Measurements from ENCODE around the gene PPM1A.

The PPM1A gene

DNA sequence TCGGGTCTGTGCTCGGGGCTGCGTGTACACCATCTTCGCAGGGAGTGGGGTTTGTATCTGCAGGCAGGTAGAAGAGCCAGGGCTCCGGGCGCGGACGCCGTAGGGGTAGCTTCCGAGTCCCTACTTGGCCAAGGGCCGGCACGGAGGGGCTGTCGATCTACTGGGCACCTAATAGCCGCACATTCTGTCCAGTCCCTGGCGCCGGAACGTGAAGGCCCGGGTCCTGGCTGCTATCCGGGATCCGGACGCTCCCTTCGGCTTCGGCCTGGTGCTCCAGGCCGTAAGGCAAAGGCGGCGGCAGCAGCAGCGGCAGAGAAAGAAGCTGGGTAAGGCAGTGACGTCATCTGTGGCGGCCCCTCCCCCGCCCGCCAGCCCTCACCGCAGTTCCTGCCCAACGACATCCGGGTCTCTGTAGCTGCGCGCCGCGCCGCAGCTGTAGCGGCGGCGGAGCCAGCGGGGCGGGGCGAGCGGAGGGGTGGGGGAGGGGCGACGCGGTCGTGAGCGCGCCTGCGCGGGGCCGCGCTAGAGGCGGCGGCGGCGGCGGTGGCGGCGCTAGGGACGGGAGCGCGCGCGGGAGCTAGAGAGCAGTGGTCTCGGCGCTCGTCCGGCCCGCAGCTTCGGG lies at the start of gene PPM1A:
Gene PPM1A (plus strand): TSS at position 525 of the 622 bp plus-strand sequence. CDS start 33,483 bp downstream, outside the sequence.
- peak within 1 kb of the TSS; percentile 79 for H3K4me3 ChIP-seq (ENCODE audit: low read depth, low read length)
- DNase-seq (ENCODE audit: low read depth): peak; percentile 84

DNA sequence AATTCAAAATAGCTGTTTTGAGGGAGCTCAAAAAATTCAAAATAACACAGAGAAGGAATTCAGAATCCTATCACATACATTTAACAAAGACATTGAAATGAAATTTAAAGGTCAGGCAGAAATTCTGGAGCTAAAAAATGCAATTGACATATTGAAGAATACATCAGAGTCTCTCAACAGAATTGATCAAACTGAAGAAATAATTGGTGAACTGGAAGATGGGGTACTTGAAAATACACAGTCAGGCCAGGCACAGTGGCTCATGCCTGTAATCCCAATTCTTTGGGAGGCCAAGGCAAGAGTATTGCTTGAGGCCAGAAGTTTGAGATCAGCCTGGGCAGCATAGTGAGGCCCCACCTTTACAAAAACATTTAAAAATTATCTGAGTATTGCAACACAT lies 49.7 kb upstream of the PPM1A start:
- H3K4me3 ChIP-seq (ENCODE audit: low read depth, low read length): no peak overlapping the region
- no peak for DNase-seq (ENCODE audit: low read depth)

DNA sequence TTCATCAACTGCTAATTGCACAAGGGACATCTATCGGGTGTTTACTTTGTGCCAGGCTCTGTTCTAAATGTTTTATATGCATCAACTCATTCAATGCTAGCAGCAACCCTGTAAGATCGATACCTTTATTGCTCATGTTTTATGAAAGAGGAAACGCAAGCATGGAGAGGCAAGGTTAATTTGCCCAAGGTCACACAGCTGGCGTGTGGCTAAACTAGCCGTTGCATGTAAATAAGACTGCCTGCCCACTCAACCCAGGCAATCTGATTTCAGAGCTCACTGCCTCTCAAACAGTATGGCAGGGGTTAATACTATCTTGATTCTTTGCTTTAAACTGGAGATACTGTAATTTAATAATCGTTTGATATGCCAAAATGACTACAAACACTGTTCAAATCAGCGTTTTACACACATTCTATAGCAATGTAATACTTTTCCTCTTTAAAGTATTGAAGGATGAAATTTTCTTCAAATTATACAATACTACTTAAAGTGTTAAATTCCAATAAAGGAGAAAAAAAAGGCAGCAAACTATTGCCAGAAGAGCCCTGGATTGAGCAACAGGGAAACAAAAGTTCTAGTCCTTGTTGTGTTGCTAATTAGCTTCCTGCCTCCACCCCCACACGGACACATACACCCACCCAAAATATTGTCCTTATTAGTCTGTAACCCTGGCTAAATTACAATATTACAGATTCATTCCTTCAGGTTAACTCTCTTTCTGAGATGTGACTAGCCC lies 44.7 kb upstream of the PPM1A start:
- H3K4me3 ChIP-seq (ENCODE audit: low read depth, low read length): no peak overlapping the region
- DNase-seq (ENCODE audit: low read depth): no peak

DNA sequence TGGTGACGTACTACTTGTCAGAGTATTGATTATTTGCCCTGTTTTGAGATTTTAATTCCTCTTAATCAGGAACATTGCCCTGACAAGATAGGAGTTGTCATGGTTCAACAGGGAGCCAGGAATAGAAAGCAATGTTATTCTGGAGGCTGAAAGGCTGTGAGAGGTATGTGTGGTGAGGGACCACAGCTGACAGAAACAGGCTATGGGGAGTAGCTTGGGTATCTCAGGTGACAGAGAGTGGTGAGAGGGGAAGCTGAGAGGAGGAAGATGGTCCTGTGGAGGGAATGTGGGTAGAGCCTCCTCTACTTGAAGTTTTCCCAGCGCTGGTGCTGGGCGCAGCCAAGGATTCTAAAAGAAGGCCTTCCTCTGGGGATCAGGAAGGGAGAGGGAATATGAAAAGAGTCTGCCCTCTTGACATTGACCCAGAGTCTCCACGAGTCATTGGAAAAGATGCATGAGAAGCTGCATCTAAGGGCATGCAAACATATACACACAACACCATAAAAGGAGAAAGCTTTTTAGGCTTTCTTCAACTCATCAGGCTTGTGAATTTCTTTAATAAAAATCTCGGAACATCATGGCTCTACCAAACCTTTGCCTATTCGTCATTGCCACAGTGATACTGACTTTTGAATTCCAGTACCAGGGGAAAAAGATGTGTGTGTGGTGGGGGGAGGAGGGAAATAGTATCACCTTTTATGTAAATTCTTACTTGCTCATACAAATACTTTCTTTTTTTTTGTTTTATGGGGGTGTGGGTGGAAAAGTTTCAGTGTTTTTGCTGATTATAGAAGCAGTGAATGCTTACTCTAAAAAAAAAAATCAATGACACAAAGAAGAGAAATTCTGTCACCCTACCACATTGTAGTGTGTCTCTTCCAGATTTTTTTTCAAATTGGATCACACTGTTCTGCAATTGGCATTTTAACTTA lies 43.9 kb upstream of the PPM1A start:
- no peak overlapping the region for H3K4me3 ChIP-seq (ENCODE audit: low read depth, low read length)
- no peak for DNase-seq (ENCODE audit: low read depth)

DNA sequence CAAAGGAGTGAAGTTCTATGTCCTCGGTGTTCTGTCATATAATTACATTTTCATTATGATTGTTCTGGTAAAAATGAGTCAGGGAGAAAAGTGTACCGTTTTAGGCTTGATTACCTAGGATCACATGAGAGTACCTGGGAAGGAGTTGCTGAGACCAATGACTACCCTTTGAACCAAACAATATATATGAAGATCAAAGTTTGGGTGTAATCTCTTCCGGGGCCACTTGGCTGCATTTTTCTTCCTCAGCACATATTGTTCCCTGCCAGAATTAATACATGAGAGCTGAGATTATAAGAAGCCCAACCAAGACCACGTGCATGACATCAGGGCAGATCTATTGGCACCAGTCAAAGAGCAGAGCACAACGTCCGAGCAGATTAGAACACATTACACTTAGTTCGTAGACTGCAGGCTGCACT lies 42.8 kb upstream of the PPM1A start:
- no peak overlapping the region for H3K4me3 ChIP-seq (ENCODE audit: low read depth, low read length)
- no peak for DNase-seq (ENCODE audit: low read depth)

DNA sequence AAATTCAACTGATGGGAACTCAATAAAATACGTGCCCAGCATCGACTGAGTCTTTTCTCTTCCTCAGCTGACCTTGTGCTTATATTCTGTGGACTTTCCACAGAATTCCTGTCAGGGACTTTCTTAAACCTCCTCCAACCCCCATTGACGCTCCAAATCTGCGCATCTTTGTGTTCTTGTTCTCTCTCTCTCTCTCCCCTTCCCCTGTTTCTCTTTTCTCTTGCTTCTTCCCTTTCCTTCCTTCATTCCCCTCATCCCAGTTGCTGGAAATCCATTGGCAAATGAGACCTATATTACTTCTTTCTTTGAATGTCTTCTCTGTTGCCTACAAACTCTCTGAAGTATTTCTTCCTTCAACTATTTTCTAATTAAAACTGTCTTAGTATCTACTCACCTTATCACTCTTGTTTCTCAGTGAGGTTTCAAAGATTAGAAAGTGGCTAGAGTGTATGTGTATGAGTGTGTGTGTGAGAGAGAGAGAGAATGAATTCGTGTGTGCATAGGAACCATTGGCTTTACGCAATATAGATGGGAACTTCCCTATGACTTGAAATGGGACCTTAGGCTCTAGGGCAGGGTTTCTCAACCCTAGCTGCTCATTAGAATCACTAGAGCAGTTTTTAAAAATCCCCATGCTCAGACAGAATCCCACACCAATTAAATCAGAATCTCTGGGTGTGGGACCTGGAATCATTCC lies 42.0 kb upstream of the PPM1A start:
- H3K4me3 ChIP-seq (ENCODE audit: low read depth, low read length): no peak overlapping the region
- no peak for DNase-seq (ENCODE audit: low read depth)

DNA sequence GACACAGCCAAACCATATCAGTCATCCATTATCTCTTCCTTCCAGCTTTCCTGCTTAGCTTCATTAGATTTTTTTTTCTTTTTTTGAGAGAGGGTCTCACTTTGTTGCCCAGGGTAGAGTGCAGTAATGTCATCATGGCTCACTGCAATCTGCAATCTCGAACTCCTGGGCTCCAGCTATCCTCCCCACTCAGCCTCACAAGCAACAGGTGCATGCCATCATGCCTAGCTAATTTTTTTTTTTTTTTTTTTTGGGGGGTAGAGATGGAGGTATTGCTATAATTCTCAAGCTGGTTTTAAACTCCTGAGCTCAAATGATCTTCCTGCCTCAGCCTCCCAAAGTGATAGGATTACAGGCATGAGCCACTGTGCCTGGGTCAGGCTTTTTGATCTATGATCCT lies 38.3 kb upstream of the PPM1A start:
- no peak for DNase-seq (ENCODE audit: low read depth)
- H3K4me3 ChIP-seq (ENCODE audit: low read depth, low read length): no peak overlapping the region

DNA sequence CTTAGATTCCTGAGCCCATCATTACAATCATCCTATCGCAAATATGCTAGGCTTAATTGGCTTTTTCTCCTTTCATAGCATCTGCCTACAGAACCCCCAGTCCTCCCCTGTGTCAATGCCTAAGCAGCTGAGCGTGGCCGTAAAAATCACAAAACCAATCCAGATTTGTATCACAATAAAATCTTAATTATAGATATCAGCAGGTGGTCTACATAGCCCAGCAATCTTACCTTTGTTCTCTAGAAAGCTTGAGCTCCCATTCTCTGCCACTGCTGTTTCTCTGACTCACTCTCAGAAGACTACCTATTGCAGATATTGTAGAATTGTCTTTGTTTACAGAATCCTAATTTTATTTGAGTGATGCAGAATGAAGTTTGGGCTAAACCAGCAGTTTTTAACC lies 37.9 kb upstream of the PPM1A start:
- no peak overlapping the region for H3K4me3 ChIP-seq (ENCODE audit: low read depth, low read length)
- no peak for DNase-seq (ENCODE audit: low read depth)

DNA sequence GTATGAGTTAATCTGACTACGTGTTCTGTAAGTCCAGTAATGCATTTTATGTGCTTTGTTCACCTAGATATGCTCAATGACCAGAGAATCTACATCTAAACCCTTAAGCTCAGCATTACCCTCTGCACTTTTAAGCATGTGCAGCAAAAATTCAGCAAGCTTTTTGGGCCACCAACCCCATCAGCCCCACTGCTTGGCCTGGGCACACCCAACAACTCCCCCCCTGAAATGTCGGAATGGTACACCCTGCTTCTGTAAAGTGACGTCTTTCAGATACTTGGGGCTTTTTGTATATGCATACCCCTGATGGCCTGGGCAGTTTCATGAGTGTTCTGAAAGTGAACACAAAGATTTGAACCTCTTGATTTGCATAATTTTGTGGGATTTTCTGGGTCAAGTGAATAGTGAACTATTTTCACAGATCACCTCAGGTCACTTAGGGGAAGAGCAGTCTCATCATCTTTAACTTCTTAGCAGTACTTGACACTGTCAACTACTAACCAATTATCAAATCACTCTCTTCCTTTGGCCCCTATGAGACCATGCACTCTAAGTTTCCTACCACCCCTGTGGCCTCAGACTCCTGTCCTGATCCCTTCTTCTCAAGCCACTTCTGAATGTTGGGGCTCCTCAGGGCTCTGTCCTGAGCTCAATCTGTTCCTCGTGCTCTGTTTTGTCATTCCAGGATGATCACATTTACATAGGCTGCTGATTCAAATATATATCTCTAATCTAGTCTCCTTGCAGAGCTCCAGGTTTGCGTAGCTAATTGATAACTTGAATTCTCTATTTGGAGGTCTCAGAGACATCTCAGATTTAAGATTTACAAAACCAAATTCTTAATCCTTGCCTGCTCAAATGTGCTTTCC lies 36.3 kb upstream of the PPM1A start:
- DNase-seq (ENCODE audit: low read depth): no peak
- no peak overlapping the region for H3K4me3 ChIP-seq (ENCODE audit: low read depth, low read length)

DNA sequence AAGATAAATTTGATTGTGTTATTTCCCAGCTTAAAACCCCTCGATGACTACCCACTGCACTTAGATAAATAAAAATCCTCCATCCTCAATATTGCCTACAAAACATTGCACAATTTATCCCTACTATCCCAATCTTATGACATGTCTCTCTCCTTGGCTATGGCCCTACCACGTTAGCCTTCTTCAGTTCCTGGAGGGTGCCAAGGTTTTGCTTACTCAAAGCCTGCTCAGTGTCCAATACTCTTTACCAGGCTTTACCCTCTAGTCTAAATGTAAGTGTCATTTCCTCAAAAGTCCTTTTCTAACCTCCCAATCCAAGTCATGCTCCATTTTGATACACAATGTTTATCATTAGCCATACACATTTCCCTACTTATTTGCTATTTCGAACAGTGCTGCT lies 35.0 kb upstream of the PPM1A start:
- H3K4me3 ChIP-seq (ENCODE audit: low read depth, low read length): no peak overlapping the region
- DNase-seq (ENCODE audit: low read depth): no peak

DNA sequence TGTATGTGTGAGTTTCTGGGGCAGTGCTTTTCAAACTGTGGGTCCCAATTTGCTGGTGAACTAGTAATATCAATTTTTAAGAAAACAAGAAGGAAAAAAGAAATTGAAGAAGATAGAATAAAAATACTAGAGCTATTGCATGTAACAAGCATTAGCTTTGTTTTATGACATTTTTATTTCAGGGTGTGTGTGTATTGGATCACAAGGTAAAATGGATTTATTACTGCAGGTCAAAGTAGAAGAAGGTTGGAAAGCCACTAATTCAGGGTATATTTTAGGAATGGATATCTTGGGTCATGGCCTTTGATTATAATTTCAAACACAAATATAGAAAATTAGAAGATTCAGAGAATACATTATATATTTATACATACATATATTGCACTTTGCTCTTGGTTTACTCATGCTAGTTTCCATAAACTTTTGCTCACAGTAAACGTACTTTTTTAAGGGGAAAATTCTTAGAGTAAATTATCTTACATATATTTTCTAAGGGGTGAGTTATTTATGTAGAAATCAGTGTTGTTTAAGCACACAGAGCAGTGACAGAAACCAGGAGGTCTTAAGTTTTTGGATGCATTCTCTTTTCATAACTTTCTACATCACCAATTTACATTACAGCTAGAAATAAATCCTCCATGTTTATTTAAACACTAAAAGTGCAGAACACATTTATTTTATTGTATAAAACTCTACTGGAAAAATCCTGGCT lies 34.5 kb upstream of the PPM1A start:
- no peak overlapping the region for H3K4me3 ChIP-seq (ENCODE audit: low read depth, low read length)
- DNase-seq (ENCODE audit: low read depth): no peak

DNA sequence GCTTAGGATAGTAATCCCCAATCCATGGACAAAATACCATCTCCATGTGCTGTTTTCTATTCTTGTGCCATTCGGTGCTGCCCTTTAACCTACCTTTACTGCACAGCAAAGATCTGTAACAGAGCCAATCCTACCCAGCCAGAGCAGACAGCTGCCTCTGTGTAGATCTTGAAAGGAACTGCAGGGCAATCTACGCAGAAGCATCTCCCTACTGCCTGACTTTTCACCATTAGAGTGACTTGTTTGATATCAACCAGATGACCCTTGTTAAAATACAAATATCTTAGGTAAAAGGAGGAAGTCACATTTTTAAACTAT lies 33.9 kb upstream of the PPM1A start:
- no peak for DNase-seq (ENCODE audit: low read depth)

DNA sequence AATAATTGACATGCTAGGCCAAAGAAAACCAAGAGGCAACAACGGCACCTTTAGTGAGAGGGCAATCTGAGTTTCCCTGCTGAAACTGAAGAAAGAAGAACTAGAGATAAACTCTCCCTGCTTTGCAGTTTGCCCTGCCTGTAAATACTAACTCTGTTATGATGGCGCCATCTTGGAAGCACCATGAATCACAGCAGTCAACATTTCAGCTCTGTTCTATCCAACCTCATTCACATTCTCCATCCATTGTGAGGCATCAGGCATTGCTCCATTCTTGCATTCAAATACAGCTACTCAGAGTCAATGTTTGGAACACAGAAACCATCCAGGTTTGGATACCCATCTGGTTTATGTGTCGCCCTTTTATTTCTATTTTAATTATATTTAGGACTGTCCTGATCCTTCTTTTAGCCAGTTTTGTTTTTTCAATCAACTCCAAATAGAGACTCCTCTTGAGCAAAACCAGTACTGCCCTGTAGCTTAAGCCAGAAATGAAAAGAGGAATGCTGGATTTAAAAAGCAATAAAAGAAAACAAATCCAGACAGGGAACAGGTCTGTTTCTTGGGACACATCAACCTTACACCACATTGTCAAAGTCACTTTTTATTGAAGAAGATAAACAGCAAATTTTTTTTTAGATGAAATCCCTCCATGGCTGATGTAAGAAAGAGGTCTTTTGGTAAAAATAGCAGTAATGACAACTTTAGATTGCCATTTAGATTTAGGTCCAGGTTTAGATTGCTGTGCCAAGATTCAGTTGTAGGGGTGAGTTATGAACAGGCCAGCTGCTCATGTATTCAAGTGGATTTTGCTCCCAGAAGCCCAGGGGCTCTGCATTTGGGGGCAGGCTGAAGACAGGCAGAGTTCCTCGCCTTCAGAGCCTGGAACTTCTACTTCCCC lies 33.3 kb upstream of the PPM1A start:
- H3K4me3 ChIP-seq (ENCODE audit: low read depth, low read length): no peak overlapping the region
- DNase-seq (ENCODE audit: low read depth): no peak

More for the DNA sequence above, 33.9 kb upstream of the PPM1A start:
- H3K4me3 ChIP-seq (ENCODE audit: low read depth, low read length): no peak overlapping the region

DNA sequence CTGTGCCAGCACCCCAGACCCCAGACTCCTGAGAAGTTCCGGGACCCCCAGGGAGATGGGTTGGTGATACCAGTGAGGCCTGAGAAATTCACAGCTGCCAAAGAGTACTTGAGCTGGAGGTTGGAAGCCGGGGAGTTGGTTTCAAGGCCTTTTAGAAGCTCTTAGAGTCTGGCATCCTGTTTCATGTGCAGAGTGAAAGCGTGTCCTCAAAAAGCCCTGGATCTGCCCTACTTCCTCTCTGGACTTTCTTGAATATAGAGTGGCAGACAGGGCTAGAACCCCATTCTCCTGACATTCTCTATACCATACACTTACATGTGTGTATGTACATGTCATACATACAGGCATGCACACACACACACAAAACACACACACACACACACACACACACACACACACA lies 31.3 kb upstream of the PPM1A start:
- no peak for DNase-seq (ENCODE audit: low read depth)
- no peak overlapping the region for H3K4me3 ChIP-seq (ENCODE audit: low read depth, low read length)

DNA sequence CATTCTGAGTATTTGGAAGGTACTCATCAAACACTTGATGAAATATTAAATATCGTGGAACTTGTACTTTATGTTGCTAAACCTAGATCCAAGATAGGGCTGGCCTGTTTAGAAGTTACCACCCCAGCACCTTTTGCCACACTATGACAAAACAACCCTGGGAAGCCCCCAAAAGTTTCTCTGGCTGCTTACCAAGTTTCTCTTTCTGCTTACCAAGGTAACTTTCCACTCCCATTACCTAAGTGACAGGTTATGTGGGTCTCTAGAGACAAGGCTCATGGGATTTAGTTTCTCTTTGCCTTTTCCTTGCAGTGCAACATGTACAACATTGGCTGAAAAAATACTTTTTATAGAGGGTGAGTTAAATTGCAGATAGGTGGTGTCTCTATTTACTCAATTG lies 28.9 kb upstream of the PPM1A start:
- no peak for DNase-seq (ENCODE audit: low read depth)
- no peak overlapping the region for H3K4me3 ChIP-seq (ENCODE audit: low read depth, low read length)

DNA sequence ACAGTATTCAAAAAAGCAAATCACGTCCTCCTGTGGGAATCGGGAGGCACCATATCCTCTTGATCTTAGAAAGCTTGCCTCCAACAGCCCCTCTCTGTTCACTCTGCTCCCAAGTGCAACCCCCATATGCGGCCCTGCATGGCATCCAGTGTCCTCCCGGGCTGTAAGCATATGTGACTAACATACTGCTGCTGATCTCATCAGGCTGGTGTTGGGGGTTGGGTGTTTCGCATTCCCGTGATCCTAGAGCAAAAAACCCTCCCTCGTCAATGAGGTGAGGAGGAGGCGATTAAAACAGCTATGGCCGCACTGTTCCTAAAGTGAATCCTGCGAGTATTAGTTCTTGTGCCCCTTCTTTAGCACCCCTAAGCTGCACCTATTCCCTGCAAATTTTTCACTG lies 28.1 kb upstream of the PPM1A start:
- no peak for DNase-seq (ENCODE audit: low read depth)
- no peak overlapping the region for H3K4me3 ChIP-seq (ENCODE audit: low read depth, low read length)

DNA sequence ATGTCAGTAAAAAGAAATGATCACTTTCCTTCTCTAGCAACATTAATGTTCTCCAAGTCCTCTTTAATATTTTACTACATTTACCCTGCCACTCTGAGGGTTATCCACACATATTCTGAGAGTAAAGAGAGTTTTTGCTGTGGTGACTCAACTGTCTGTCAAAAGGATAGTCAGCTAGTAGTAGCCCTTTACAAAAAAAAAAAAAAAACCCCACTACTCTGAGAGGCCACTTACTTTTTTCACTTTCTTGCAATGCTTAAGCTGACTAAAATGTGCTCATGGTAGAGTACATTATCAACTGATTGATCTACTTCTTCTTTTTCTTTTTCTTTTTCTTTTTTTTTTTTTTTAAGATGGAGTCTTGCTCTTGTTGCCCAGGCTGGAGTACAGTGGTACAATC lies 27.6 kb upstream of the PPM1A start:
- no peak for DNase-seq (ENCODE audit: low read depth)
- H3K4me3 ChIP-seq (ENCODE audit: low read depth, low read length): no peak overlapping the region

Data from skeletal muscle cell (primary cell).